GM10266 (cell line): ENCODE results near the gene CROT.

Experiments
- DNase-seq: peaks from one replicate; pipeline ENCODE4 v3.0.0; 2012; ENCODE audit errors: extremely low spot score
- TF ChIP-seq, protein P1 (sequence below): IDR thresholded peaks from 2 replicates; pipeline ENCODE4 v1.5.1; 2012; ENCODE audit warnings: mild to moderate bottlenecking, low read depth; ENCODE audit not compliant: control insufficient read depth, insufficient read depth; ENCODE audit errors: missing control alignments

The CROT gene

DNA sequence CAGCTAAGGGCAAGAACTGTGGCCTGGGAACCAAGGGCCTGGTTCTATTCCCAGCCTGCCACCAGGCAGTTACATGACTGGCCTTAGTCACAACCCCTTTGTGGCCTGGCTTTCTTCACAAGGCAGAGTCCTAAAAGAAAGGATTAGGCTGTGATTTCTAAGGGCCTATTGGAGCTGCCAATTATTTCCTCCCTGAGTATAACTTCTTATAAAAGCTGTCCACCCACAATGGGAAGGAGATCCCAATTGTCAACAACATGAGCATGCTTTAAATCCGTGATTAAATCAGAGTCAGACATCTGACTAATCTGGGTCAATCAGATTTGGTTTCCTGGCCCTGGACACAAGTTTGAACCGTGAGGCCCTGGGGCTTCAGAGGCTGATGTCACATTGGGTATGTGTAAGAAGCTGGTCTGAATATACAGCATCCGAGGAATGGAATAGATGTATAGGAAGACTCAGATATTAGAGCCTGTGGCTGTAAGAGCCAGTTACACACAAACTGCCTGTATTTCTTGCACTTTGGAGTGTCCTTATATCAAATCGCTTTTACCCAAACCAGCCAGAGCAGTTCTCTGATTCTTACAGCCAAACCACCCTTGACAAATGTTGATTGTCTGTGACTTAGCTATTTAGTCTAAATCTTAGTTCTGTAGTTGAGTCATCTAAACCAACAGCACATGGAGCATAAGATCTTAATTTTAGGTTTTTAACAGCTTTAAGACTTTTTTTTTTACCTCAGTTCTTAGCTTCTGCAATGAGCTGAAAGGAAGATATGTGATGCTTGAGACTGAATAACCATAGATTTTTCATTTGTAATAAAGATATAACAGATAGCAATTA, 68.7 kb downstream of the CROT start:
- DNase-seq: no peak
- TF ChIP-seq, protein P1, sequence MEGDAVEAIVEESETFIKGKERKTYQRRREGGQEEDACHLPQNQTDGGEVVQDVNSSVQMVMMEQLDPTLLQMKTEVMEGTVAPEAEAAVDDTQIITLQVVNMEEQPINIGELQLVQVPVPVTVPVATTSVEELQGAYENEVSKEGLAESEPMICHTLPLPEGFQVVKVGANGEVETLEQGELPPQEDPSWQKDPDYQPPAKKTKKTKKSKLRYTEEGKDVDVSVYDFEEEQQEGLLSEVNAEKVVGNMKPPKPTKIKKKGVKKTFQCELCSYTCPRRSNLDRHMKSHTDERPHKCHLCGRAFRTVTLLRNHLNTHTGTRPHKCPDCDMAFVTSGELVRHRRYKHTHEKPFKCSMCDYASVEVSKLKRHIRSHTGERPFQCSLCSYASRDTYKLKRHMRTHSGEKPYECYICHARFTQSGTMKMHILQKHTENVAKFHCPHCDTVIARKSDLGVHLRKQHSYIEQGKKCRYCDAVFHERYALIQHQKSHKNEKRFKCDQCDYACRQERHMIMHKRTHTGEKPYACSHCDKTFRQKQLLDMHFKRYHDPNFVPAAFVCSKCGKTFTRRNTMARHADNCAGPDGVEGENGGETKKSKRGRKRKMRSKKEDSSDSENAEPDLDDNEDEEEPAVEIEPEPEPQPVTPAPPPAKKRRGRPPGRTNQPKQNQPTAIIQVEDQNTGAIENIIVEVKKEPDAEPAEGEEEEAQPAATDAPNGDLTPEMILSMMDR: no peak

DNA sequence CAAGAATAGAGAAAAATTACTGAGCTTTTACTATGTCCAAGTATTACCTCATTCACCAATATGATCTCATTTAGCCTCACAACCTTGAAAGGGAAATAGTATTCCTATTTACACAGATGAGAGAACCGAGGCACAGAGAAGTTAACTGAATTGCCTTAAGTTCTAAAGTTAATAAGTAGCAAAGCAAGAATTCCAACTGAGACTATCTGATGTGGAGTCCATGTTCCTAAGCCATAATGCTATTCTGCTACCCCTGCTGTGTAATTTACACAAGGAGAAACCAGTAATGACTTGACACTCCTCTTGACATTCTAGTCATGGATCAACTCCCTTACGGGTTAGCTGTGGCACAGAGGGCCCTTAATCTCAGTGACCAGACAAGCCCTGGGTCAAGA, 69.3 kb downstream of the CROT start:
- TF ChIP-seq, protein P1: no peak
- no peak for DNase-seq

DNA sequence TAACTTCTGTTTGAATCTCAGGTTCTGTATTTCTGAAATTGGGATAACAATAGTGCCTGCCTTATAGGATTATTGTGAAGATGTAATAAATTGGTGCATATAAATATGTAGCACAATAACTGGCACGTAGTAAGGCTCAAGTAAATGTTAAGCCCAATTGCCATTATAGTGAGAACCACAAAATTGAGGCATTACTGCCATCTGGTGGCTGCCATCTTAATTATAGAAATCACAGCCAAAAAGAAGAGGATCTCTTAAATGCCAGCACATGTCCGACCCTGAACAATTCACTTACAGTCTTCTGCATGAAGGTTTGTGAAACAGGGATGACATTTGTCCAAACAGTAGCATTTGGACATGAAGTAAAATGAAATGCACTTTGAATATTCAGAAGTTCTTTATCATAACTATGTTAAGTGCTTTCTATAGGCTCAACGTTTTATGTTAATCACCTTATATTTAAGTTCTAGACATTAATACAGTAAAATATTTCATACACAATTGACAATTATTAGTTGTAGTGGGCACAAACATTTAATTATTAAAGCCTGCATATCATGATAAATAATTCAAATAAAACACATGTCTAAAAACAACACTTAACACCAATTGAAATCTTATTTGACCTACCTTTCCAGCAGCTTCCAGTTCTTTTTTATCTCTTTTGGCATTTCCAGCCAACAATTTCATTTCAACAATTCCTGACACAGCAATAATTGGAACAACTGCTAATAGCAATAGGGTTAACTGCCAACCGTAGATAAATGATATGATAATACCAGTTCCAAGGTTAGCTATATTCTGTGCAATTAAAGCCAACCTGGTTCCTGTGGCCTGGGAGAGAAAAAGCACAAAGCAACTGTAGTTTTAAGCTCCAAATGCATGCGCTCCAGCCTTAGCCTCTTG, 71.5 kb downstream of the CROT start:
- DNase-seq: peak; percentile 44
- TF ChIP-seq, protein P1: peak; percentile 69

DNA sequence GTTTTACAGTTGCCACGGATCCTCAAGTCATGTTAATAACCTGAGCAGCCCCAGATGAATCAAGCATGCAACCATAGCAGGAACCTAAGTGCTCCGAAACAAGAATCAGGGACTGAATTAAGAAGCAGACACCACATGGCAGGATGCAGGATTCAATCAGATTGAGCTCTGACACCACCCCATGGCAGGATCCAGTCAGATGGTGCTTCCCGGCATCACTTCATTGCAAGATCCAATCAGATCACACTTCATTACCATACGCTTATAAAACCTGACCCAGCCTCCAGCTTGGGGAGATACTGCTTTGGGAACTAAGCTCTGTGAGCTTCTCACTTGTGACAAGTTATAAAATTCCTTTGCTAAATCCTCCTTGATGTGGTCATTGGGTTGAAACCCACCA, 74.7 kb downstream of the CROT start:
- DNase-seq: no peak
- TF ChIP-seq, protein P1: no peak

DNA sequence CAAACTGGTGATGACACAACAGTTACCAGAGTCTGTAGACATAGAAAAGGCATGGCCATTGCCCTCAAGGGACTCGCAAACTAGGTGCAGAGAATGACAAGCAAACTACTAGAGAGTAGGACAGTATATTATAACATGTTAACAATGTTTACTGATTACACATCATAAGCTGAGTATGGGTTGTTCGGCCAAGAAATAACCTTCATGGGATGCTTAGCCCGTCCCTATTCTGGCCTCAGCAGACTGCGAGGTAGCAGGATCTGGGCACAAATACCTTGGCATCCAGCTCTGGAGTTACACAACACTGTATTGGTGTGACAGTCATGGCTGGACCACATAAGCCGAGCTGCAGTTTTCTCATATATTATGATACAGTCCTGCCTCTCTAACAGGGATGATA, 78.6 kb downstream of the CROT start:
- TF ChIP-seq, protein P1: no peak
- no peak for DNase-seq

DNA sequence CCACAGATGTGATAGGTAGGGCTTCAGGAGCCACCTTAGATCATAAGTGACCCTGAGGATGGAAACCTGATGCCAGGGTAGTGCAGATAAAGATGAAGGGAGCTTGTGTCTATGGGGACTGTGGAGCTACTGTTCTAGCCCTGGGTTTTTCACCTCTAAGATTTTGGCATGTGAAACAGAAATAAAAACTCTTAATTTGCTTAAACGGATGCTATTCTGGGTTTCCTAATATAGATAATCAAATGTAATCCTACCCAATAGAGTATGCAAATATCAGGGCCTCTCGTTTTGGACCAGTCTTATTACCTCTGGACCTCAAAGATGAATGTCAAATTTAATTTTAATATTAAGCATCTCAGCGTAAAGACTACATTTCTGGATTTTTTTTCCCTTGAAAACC, 80.7 kb downstream of the CROT start:
- DNase-seq: no peak
- TF ChIP-seq, protein P1: no peak

DNA sequence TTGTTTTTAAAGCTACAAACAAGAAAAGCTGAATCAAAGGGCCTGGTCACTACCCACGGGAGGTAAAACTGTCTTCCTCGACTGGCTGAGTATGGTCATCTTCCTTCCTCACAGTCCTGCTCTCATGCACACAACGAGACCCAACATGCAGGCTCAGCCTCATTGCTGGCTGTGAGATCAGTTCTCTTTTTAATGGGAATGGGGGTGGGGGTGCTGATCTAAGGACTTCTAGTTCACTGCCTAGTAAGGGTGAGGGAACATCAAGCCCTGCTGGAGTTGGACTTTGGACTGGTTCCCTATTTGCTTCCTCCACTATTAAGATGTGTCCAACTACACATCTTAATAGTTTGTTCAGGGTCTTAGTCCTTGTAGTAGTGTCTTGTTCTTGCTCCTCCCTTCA, 81.8 kb downstream of the CROT start:
- TF ChIP-seq, protein P1: no peak
- DNase-seq: no peak
